ENCODE results near the gene CCAR1. TPM values are rescaled to one million over a fixed set of nuclear protein-coding genes. Genes with fewer than 3 reads are reported as not detected.
"Not testable (repeated sequence)": the region's sequence is repeated elsewhere in the genome, so short reads cannot be mapped to it uniquely, and the experiment has no call there.

Gene CCAR1
- total RNA-seq, 6 experiments from 2014 or later, result 16.9 to 30.6 (median 22.4) TPM

- H3K27ac ChIP-seq, result no peak overlapping the region
- H3K27me3 ChIP-seq, result no peaks in the 10 kb centered on the region
- 77% methylated on average over 5 of the region's 8 CpGs for WGBS (ENCODE audit: insufficient coverage, low coverage, low lambda C conversion rate, missing lambda C conversion rate)
- H3K36me3 ChIP-seq, result no peaks in the 10 kb centered on the region
- no peak overlapping the region for H3K4me3 ChIP-seq
- intact Hi-C loops (cut with DNase I), result no loop called here
- H3K9me3 ChIP-seq, result no peaks in the 10 kb centered on the region
- DNase-seq, result no peak
- no peak for ATAC-seq
- no peaks in the 10 kb centered on the region for H3K4me1 ChIP-seq
- TF ChIP-seq CTCF (IDR thresholded peaks at IDR 0.05), result no peak
- no peak for TF ChIP-seq POLR2A (IDR thresholded peaks at IDR 0.05)
Observed at GRCh38 chr10:68837626-68838322, 116.7 kb downstream of the CCAR1 start.

- ATAC-seq; H3K27ac ChIP-seq; DNase-seq; intact Hi-C loops (cut with DNase I); H3K9me3 ChIP-seq; H3K36me3 ChIP-seq; H3K27me3 ChIP-seq; H3K4me1 ChIP-seq; H3K4me3 ChIP-seq: not testable (repeated sequence)
- 93% methylated on average over 7 of the region's 9 CpGs for WGBS (ENCODE audit: insufficient coverage, low coverage, low lambda C conversion rate, missing lambda C conversion rate)
Observed at GRCh38 chr10:68840650-68841049, 119.6 kb downstream of the CCAR1 start.

Small RNA genes within 50 kb of the gene (microRNA-seq; reads per million reads assigned to microRNA genes)
- 0 reads per million in 2 donors for gene MIR1254-1

Small RNA genes within 50 kb of the gene (small RNA-seq; reads per million reads assigned to genes)
- gene MIR1254-1 (0 reads per million in 2 experiments), gene RF00019 (0 reads per million in 2 experiments)

Other genes starting within 250 kb of the CCAR1 start
- gene DNA2, start 249.3 kb upstream of the CCAR1 start, total RNA-seq, result 10 to 100 TPM in 1 of 6 experiments, 1 to 10 TPM in 5; 2.6 to 18.9 (median 3.8) TPM
- gene SLC25A16, start 193.7 kb upstream of the CCAR1 start, total RNA-seq, result 10 to 100 TPM; 13.9 to 36.9 (median 23.2) TPM
- under 1 TPM; 0.62 to 0.86 (median 0.67) TPM for gene TET1, start 160.9 kb upstream of the CCAR1 start, total RNA-seq
- gene STOX1, start 106.3 kb downstream of the CCAR1 start, total RNA-seq, result under 1 TPM in 5 of 6 experiments, not detected in 1; 0.12 to 0.81 (median 0.20) TPM
- gene DDX50, start 180.1 kb downstream of the CCAR1 start, total RNA-seq, result 10 to 100 TPM in 4 of 6 experiments, 1 to 10 TPM in 2; 7.4 to 12.4 (median 11.2) TPM
- 10 to 100 TPM; 12.7 to 43.1 (median 29.1) TPM for gene DDX21, start 234.9 kb downstream of the CCAR1 start, total RNA-seq